H1 (cell line): ENCODE data around the gene KRTAP1-5. TPM values are rescaled to one million over a fixed set of nuclear protein-coding genes. Genes with fewer than 3 reads are reported as not detected.

Experiments
- ATF3 ChIP-seq: IDR thresholded peaks from 2 replicates; pipeline ENCODE4 v1.6.1; 2011; ENCODE audit warnings: low read depth, mild to moderate bottlenecking, low read length; ENCODE audit not compliant: insufficient read depth
- CEBPB ChIP-seq: IDR thresholded peaks from 2 replicates; pipeline ENCODE4 v1.6.1; 2012; ENCODE audit warnings: low read depth, low read length
- CHD7 ChIP-seq: fragments of 300-600 bp; sonication (generic); IDR thresholded peaks from 2 replicates; pipeline ENCODE4 v1.7.1; 2012; ENCODE audit warnings: low read length, moderate library complexity, mild to moderate bottlenecking, inconsistent platforms; ENCODE audit not compliant: insufficient replicate concordance
- E2F6 ChIP-seq: IDR thresholded peaks from 2 replicates; pipeline ENCODE4 v1.6.1; 2012; ENCODE audit warnings: inconsistent platforms
- GABPA ChIP-seq: IDR thresholded peaks from 2 replicates; pipeline ENCODE4 v1.6.1; 2011; ENCODE audit warnings: mild to moderate bottlenecking, low read length, moderate library complexity, borderline replicate concordance; ENCODE audit not compliant: insufficient read depth
- JUN ChIP-seq: IDR thresholded peaks from 2 replicates; pipeline ENCODE4 v1.6.1; 2011; ENCODE audit warnings: low read depth, mild to moderate bottlenecking, improper control_type of control experiment, low read length
- KDM5A ChIP-seq: fragments of 200-600 bp; IDR thresholded peaks from 2 replicates; pipeline ENCODE4 v1.7.1; 2012; ENCODE audit warnings: mild to moderate bottlenecking, low read length, inconsistent platforms, mixed read lengths
- RFX5 ChIP-seq: IDR thresholded peaks from 2 replicates; pipeline ENCODE4 v1.6.1; 2011; ENCODE audit warnings: low read depth, low read length, improper control_type of control experiment, borderline replicate concordance
- SIN3A ChIP-seq, 2 experiments: IDR thresholded peaks in 1 of 2; conservative IDR thresholded peaks in 1 of 2; 2 replicates each; pipeline ENCODE4 v1.6.1; 2011 to 2012; ENCODE audit warnings: low read length in 2 of 2, improper control_type of control experiment in 1 of 2, low read depth in 1 of 2, mild to moderate bottlenecking in 1 of 2
- polyA plus RNA-seq, 7 experiments: library from polyadenylated mRNA; depleted of rRNA in 3 of 7; stranded (reverse) in 5 of 7; unstranded in 2 of 7; fragments of >200 nt in 5 of 7; fragments of 200-250 nt in 2 of 7; gene quantifications; 1 replicate in 5 of 7; 2 replicates in 1 of 7; 4 replicates in 1 of 7; pipeline versions ENCODE4 v1.2.1 to v1.2.3, GENCODE V29; 2011 to 2013; ENCODE audit warnings: missing spikeins in 2 of 7, mixed read lengths in 2 of 7
- total RNA-seq: library from RNA; stranded (reverse); fragmentation: NEBNext Ultra II Directional; extraction: Animal tissue kit (Norgen Biotek cat#: 25700); gene quantifications from 2 replicates; pipeline ENCODE4 v1.2.1, GENCODE V29; 2021

KRTAP1-5 gene
- total and polyA plus RNA-seq, 2 of the 8 experiments (the other 6 are each of a cell fraction or from before 2014, with no cell fraction given) = not detected

GRCh38 chr17:40992666-40993065, 34.3 kb downstream of the KRTAP1-5 start (continued):
- TF ChIP-seq CHD7 (no peak), RFX5 (no peak), E2F6 (no peak), SIN3A (conservative IDR thresholded peaks at IDR 0.05 in 1 of 2, IDR thresholded peaks at IDR 0.05 in 1 of 2; ENCODE audit: low read depth in 1 of 2, low read length in 2 of 2) (no peak), CEBPB (no peak), KDM5A (no peak), ATF3 (no peak), JUN (no peak), GABPA (no peak)
